ENCODE measurements around the gene TFAP2E.

The TFAP2E gene

DNA sequence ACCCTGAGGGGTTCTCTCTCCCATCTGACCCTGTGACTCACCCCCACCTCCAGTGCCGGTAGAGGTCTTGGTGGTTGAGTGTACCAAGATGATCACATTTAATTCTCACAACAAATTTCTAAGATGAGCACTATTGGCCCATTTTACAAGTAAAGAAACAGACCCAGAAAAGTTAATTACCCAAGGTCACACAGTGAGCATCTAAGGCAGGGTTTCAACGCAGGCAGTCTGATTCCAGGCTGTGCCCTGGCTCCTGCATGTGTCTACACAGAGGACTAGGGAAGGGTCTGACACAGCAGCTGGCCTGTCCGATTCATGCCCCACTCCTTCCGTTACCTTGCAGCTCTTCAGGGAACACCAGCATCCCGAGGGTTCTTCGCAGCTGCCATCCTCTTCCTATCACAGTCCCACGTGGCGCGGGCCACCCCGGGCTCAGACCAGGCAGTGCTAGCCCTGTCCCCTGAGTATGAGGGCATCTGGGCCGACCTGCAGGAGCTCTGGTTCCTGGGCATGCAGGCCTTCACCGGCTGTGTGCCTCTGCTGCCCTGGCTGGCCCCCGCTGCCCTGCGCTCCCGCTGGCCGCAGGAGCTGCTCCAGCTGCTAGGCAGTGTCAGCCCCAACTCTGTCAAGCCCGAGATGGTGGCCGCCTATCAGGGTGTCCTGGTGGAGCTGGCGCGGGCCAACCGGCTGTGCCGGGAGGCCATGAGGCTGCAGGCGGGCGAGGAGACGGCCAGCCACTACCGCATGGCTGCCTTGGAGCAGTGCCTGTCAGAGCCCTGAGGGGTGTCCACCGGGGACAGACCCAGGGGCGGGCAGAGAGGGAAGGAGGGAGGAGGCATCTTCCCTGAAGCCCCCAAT lies 8.0 kb upstream of the TFAP2E start:
- H3K4me3 ChIP-seq (ENCODE audit: low read depth, low read length), result no peak overlapping the region
- TF ChIP-seq, protein P1, sequence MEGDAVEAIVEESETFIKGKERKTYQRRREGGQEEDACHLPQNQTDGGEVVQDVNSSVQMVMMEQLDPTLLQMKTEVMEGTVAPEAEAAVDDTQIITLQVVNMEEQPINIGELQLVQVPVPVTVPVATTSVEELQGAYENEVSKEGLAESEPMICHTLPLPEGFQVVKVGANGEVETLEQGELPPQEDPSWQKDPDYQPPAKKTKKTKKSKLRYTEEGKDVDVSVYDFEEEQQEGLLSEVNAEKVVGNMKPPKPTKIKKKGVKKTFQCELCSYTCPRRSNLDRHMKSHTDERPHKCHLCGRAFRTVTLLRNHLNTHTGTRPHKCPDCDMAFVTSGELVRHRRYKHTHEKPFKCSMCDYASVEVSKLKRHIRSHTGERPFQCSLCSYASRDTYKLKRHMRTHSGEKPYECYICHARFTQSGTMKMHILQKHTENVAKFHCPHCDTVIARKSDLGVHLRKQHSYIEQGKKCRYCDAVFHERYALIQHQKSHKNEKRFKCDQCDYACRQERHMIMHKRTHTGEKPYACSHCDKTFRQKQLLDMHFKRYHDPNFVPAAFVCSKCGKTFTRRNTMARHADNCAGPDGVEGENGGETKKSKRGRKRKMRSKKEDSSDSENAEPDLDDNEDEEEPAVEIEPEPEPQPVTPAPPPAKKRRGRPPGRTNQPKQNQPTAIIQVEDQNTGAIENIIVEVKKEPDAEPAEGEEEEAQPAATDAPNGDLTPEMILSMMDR (IDR thresholded peaks at IDR 0.05; ENCODE audit: insufficient read depth, low read depth, low read length, missing control alignments), result no peak
- DNase-seq (ENCODE audit: low read depth), result no peak

DNA sequence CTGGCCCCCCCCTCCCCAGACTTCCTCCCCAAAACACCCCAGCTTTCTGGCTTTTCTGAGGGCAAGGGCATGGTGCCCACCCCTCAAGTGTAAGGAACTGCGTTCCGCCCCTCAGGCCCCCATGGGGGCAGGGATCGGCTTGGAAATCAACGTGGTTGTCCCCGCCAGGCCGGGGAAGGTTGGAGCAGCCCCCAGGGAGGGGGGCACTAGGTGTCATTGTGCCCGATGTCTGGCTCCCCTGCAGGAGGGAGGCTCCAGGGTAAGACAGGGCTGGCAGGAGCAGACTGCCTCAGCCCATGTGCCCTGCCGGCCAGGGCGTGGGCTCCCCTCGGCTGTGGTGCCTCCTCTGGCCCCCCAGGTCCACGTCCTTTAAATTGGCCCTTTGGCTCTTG lies 7.4 kb upstream of the TFAP2E start:
- TF ChIP-seq, protein P1 (IDR thresholded peaks at IDR 0.05; ENCODE audit: insufficient read depth, low read depth, low read length, missing control alignments), result no peak
- no peak overlapping the region for H3K4me3 ChIP-seq (ENCODE audit: low read depth, low read length)
- no peak for DNase-seq (ENCODE audit: low read depth)

DNA sequence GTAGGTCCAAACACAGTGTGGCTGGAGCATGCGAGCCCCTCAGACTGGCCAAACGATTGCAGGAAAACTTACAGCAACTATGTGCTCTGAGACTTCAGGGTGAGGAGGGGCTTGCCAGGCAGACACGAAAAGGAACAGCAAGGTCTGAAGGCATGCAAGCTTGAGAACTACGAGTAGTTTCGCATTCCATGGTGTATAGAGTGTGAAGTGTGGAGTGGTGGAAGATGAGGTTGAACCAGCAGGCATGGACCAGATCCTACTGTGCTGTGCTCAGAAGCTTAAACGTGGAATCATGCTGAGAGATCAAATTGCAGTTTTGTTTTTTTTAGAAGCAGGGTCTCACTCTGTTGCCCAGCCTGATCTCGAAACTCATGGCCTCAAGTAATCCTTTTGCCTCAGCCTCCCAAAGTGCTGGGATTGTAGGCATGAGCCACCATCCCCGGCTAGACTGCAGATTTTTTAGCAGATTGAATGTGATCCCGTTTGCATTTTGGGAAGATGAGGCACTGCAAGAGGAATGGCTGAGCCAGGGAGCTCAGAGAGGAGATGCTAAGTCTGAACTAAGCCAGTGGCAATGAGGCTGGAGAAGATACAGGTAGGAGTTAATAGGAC lies 5.1 kb upstream of the TFAP2E start:
- DNase-seq (ENCODE audit: low read depth), result no peak
- TF ChIP-seq, protein P1 (IDR thresholded peaks at IDR 0.05; ENCODE audit: insufficient read depth, low read depth, low read length, missing control alignments), result no peak
- H3K4me3 ChIP-seq (ENCODE audit: low read depth, low read length), result no peak overlapping the region

DNA sequence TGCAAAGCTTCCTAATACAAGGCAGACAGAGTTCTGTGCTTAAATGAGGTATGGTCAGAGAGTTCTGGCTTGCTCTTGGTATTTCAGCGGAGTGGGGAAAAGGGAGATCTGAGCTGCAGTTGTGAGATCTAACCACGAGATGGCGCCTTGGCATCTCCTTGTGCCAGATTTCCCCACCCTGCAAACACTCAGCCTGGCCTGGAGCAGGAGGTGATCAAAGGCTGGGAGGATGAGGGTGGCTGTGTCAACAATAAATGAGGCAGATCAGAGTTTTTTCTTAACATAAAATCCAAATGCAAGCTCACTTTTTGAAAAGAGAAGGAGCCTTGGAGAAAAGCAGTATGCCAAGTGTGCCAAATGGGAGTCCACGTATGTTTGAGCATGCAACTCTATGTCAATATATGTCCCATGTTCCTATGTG lies 4.1 kb upstream of the TFAP2E start:
- DNase-seq (ENCODE audit: low read depth), result peak; percentile 73
- no peak overlapping the region for H3K4me3 ChIP-seq (ENCODE audit: low read depth, low read length)
- TF ChIP-seq, protein P1 (IDR thresholded peaks at IDR 0.05; ENCODE audit: insufficient read depth, low read depth, low read length, missing control alignments), result peak; percentile 87

DNA sequence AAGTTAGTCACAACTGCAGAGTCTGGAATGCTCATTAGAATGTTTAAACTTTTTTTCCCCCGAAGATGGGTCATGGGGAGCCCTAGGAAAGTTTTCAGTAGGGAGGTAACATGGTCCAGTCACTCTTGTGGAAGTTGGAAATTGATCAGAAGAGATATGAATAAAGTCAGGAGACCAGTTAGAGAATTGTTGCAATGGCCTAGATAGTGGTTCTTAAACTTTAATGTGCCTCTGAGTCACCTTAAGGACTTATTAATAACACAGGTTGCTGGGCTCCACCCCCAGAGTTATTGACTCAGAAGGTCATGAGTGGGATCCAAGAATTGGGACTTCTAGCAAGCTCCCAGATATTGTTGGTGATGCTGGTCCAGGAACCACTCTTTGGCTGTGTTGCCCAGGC lies 3.2 kb upstream of the TFAP2E start:
- DNase-seq (ENCODE audit: low read depth), result no peak
- TF ChIP-seq, protein P1 (IDR thresholded peaks at IDR 0.05; ENCODE audit: insufficient read depth, low read depth, low read length, missing control alignments), result no peak
- H3K4me3 ChIP-seq (ENCODE audit: low read depth, low read length), result no peak overlapping the region

DNA sequence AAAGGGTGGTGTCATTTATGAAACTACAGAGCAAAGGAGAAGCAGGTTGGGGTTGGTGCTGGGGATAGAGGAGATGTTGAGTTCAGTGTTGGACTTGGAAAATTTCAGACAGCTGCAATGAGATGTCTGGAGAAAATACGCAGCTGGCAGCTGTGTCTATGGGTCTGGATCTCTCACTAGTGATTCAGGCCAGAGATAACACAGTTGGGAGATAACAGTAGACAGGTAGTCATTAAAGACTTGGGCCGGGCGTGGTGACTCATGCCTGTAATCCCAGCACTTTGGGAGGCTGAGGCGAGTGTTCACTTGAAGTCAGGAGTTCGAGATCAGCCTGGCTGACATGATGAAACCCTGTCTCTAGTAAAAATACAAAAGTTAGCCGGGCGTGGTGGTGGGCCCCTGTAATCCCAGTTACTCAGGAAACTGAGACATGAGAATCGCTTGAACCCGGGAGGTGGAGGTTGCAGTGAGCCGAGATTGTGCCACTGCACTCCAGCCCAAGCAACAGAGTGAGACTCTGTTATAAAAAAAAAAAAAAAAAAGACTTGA lies 2.5 kb upstream of the TFAP2E start:
- DNase-seq (ENCODE audit: low read depth), result no peak
- no peak overlapping the region for H3K4me3 ChIP-seq (ENCODE audit: low read depth, low read length)
- TF ChIP-seq, protein P1 (IDR thresholded peaks at IDR 0.05; ENCODE audit: insufficient read depth, low read depth, low read length, missing control alignments), result no peak
